Renal pelvis (tissue), 4 donors: ENCODE results near the gene BRD2. TPM values are rescaled to one million over a fixed set of nuclear protein-coding genes. Genes with fewer than 3 reads are reported as not detected.
A peak's percentile ranks its signal among the peaks of the same experiment; 100 is the strongest.

Experiments
- DNase-seq: peaks from one replicate; pipeline ENCODE4 v3.0.0-alpha.2; 2013
- polyA plus RNA-seq, 3 donors: library from polyadenylated mRNA; unstranded; fragments of 120-200 nt; gene quantifications; one replicate each; pipeline ENCODE4 v1.2.1, GENCODE V29; 2013; ENCODE audit not compliant: insufficient read length in 3 of 3

Gene BRD2
- polyA plus RNA-seq, 3 donors: 297 to 357 (median 329) TPM

GRCh38 chr6:32982702-32983492 is 14.5 kb downstream of the BRD2 start:
- no peak for DNase-seq

GRCh38 chr6:32983493-32983848 is 15.1 kb downstream of the BRD2 start:
- DNase-seq: no peak

- no peak for DNase-seq
Observed at GRCh38 chr6:32983964-32984621, 15.7 kb downstream of the BRD2 start.

- DNase-seq: peak; percentile 82
Observed at GRCh38 chr6:32984622-32985389, 16.4 kb downstream of the BRD2 start.

GRCh38 chr6:32989368-32989767 is 21.0 kb downstream of the BRD2 start:
- DNase-seq: no peak

GRCh38 chr6:32991972-32992371 is 23.6 kb downstream of the BRD2 start:
- DNase-seq: no peak

- DNase-seq: no peak
Observed at GRCh38 chr6:32993363-32993973, 25.1 kb downstream of the BRD2 start.

- DNase-seq: no peak
Observed at GRCh38 chr6:32995448-32995847, 27.1 kb downstream of the BRD2 start.

GRCh38 chr6:33000055-33000454 is 31.7 kb downstream of the BRD2 start:
- no peak for DNase-seq

GRCh38 chr6:33001685-33002084 is 33.3 kb downstream of the BRD2 start:
- no peak for DNase-seq

GRCh38 chr6:33004940-33005339 is 36.5 kb downstream of the BRD2 start:
- DNase-seq: no peak

GRCh38 chr6:33007831-33008400 is 39.5 kb downstream of the BRD2 start:
- peak; percentile 26 for DNase-seq

GRCh38 chr6:33008944-33009861 is 40.8 kb downstream of the BRD2 start, which contains the start of gene HLA-DOA:
TSS of gene HLA-DOA (minus strand) at chr6:33009591.
- peak; percentile 53 for DNase-seq

- no peak for DNase-seq
Observed at GRCh38 chr6:33010356-33010755, 42.0 kb downstream of the BRD2 start.

GRCh38 chr6:33013608-33014007 is 45.2 kb downstream of the BRD2 start:
- no peak for DNase-seq

- peak; percentile 79 for DNase-seq
Observed at GRCh38 chr6:33014841-33015634, 46.6 kb downstream of the BRD2 start.

- no peak for DNase-seq
Observed at GRCh38 chr6:33015798-33016197, 47.4 kb downstream of the BRD2 start.

GRCh38 chr6:33017018-33017417 is 48.6 kb downstream of the BRD2 start:
- no peak for DNase-seq

- no peak for DNase-seq
Observed at GRCh38 chr6:33017694-33018353, 49.4 kb downstream of the BRD2 start.
